ENCODE results near the gene OR14A16. TPM values are rescaled to one million over a fixed set of nuclear protein-coding genes. Genes with fewer than 3 reads are reported as not detected.

The OR14A16 gene
- total RNA-seq, 1 experiment from 2014 or later: not detected

DNA sequence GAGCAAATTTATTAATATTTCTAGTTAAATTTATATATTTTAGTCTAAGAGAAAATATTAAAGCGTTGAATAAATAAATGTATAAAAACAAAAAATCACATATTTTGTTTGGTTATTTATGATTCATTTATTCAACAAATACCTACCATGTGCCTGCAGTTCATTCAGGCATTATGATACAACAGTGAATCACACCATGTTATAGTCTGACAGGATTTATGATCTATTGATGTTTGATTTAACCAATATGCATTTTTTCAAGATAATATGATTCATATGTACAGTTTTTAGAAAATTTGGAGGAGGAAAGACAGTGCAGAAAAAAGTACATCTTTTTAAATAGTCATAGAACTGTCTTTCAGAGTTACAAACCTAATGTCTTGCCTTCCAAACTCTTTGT lies 25.7 kb upstream of the OR14A16 start:
- intact Hi-C loops (cut with micrococcal nuclease; ENCODE audit: unreplicated experiment): no loop called here
- H3K27me3 Mint-ChIP-seq (ENCODE audit: unreplicated experiment): no peaks in the 10 kb centered on the region
- BruUV-seq (replicated peaks): no TSS peak
- H3K27ac Mint-ChIP-seq (ENCODE audit: unreplicated experiment): no peak overlapping the region
- TF ChIP-seq, protein P1, sequence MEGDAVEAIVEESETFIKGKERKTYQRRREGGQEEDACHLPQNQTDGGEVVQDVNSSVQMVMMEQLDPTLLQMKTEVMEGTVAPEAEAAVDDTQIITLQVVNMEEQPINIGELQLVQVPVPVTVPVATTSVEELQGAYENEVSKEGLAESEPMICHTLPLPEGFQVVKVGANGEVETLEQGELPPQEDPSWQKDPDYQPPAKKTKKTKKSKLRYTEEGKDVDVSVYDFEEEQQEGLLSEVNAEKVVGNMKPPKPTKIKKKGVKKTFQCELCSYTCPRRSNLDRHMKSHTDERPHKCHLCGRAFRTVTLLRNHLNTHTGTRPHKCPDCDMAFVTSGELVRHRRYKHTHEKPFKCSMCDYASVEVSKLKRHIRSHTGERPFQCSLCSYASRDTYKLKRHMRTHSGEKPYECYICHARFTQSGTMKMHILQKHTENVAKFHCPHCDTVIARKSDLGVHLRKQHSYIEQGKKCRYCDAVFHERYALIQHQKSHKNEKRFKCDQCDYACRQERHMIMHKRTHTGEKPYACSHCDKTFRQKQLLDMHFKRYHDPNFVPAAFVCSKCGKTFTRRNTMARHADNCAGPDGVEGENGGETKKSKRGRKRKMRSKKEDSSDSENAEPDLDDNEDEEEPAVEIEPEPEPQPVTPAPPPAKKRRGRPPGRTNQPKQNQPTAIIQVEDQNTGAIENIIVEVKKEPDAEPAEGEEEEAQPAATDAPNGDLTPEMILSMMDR (IDR thresholded peaks at IDR 0.05; ENCODE audit: unreplicated experiment): no peak
- DNase-seq: no peak
- H3K4me1 Mint-ChIP-seq (ENCODE audit: low read depth, unreplicated experiment): no peaks in the 10 kb centered on the region
- CTCF ChIA-PET: no interaction called here
- H3K9me3 Mint-ChIP-seq (ENCODE audit: low read depth, unreplicated experiment): peaks cover 21% of the 10 kb centered on the region
- H3K4me3 Mint-ChIP-seq (ENCODE audit: low read depth, unreplicated experiment): no peak overlapping the region
- H3K36me3 Mint-ChIP-seq (ENCODE audit: insufficient read depth, unreplicated experiment): no peaks in the 10 kb centered on the region

GRCh38 chr1:247848346-247848745 lies 24.4 kb upstream of the OR14A16 start:
- TF ChIP-seq, protein P1 (IDR thresholded peaks at IDR 0.05; ENCODE audit: unreplicated experiment): no peak
- no peak overlapping the region for H3K4me3 Mint-ChIP-seq (ENCODE audit: low read depth, unreplicated experiment)
- no peak overlapping the region for H3K27ac Mint-ChIP-seq (ENCODE audit: unreplicated experiment)
- no peaks in the 10 kb centered on the region for H3K4me1 Mint-ChIP-seq (ENCODE audit: low read depth, unreplicated experiment)
- no peaks in the 10 kb centered on the region for H3K36me3 Mint-ChIP-seq (ENCODE audit: insufficient read depth, unreplicated experiment)
- no peaks in the 10 kb centered on the region for H3K27me3 Mint-ChIP-seq (ENCODE audit: unreplicated experiment)
- BruUV-seq (replicated peaks): no TSS peak
- peaks cover 16% of the 10 kb centered on the region for H3K9me3 Mint-ChIP-seq (ENCODE audit: low read depth, unreplicated experiment)
- DNase-seq: no peak
- intact Hi-C loops (cut with micrococcal nuclease; ENCODE audit: unreplicated experiment): no loop called here
- CTCF ChIA-PET: no interaction called here

- no TSS peak for BruUV-seq (replicated peaks)
- Mint-ChIP-seq H3K27me3 (ENCODE audit: unreplicated experiment) (no peaks in the 10 kb centered on the region), H3K9me3 (ENCODE audit: low read depth, unreplicated experiment) (peaks cover 15% of the 10 kb centered on the region), H3K36me3 (ENCODE audit: insufficient read depth, unreplicated experiment) (no peaks in the 10 kb centered on the region), H3K4me3 (ENCODE audit: low read depth, unreplicated experiment) (no peak overlapping the region), H3K4me1 (ENCODE audit: low read depth, unreplicated experiment) (no peaks in the 10 kb centered on the region), H3K27ac (ENCODE audit: unreplicated experiment) (no peak overlapping the region)
- CTCF ChIA-PET: no interaction called here
- TF ChIP-seq, protein P1 (IDR thresholded peaks at IDR 0.05; ENCODE audit: unreplicated experiment): no peak
- intact Hi-C loops (cut with micrococcal nuclease; ENCODE audit: unreplicated experiment): no loop called here
- no peak for DNase-seq
These were observed 21.7 kb upstream of the OR14A16 start for GRCh38 chr1:247845693-247846017.

GRCh38 chr1:247845011-247845692 lies 21.2 kb upstream of the OR14A16 start:
- BruUV-seq (replicated peaks): no TSS peak
- H3K4me3 Mint-ChIP-seq (ENCODE audit: low read depth, unreplicated experiment): no peak overlapping the region
- no peaks in the 10 kb centered on the region for H3K27me3 Mint-ChIP-seq (ENCODE audit: unreplicated experiment)
- intact Hi-C loops (cut with micrococcal nuclease; ENCODE audit: unreplicated experiment): no loop called here
- TF ChIP-seq, protein P1 (IDR thresholded peaks at IDR 0.05; ENCODE audit: unreplicated experiment): no peak
- peaks cover 15% of the 10 kb centered on the region for H3K9me3 Mint-ChIP-seq (ENCODE audit: low read depth, unreplicated experiment)
- CTCF ChIA-PET: no interaction called here
- H3K4me1 Mint-ChIP-seq (ENCODE audit: low read depth, unreplicated experiment): no peaks in the 10 kb centered on the region
- H3K27ac Mint-ChIP-seq (ENCODE audit: unreplicated experiment): no peak overlapping the region
- no peak for DNase-seq
- H3K36me3 Mint-ChIP-seq (ENCODE audit: insufficient read depth, unreplicated experiment): no peaks in the 10 kb centered on the region

Data from Calu3 (cell line).